ENCODE data around the gene USP48.

DNA sequence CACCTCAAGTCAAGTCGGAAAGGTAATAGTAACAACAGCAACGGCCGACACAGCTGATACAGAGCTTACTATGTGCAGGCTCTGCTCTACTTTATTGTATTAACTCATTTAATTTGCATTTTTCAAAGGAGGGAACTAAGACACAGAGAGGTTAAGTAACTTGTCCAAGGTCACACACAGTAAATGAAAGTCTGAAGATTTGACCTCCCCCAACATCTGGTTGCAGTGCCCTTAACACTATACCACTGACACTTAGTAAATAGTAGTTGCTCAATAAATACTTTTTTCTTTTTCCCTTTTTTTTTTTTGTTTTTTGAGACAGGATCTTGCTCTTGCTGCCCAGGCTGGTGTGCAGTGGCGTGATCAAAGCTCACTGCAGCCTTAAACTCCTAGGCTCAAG is 153.0 kb downstream of the USP48 start:
- TF ChIP-seq, protein P1, sequence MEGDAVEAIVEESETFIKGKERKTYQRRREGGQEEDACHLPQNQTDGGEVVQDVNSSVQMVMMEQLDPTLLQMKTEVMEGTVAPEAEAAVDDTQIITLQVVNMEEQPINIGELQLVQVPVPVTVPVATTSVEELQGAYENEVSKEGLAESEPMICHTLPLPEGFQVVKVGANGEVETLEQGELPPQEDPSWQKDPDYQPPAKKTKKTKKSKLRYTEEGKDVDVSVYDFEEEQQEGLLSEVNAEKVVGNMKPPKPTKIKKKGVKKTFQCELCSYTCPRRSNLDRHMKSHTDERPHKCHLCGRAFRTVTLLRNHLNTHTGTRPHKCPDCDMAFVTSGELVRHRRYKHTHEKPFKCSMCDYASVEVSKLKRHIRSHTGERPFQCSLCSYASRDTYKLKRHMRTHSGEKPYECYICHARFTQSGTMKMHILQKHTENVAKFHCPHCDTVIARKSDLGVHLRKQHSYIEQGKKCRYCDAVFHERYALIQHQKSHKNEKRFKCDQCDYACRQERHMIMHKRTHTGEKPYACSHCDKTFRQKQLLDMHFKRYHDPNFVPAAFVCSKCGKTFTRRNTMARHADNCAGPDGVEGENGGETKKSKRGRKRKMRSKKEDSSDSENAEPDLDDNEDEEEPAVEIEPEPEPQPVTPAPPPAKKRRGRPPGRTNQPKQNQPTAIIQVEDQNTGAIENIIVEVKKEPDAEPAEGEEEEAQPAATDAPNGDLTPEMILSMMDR (IDR thresholded peaks at IDR 0.05; ENCODE audit: low read depth, low read length), result no peak
- no peak for TF ChIP-seq EZH2phosphoT487 (IDR thresholded peaks at IDR 0.05; ENCODE audit: low read depth)
